ENCODE measurements around the gene NXPE4.
A peak's percentile ranks its signal among the peaks of the same experiment; 100 is the strongest.

Gene NXPE4

GRCh38 chr11:114571712-114572111 is 23.9 kb downstream of the NXPE4 start:
- DNase-seq (ENCODE audit: low spot score), result no peak
- H3K27ac ChIP-seq, result no peak overlapping the region
- ChIA-PET CTCF (no interaction called here), POLR2A (ENCODE audit: low non-redundant PET) (no interaction called here)
- no peak for TF ChIP-seq CTCF (conservative IDR thresholded peaks at IDR 0.05; ENCODE audit: low read depth)

- POLR2A ChIA-PET (ENCODE audit: low non-redundant PET), result no interaction called here
- no peak for DNase-seq (ENCODE audit: low spot score)
- CTCF ChIA-PET, result no interaction called here
- TF ChIP-seq CTCF (conservative IDR thresholded peaks at IDR 0.05; ENCODE audit: low read depth), result no peak
- H3K27ac ChIP-seq, result no peak overlapping the region
Observed at GRCh38 chr11:114569801-114570200, 25.8 kb downstream of the NXPE4 start.

GRCh38 chr11:114566276-114566675 is 29.3 kb downstream of the NXPE4 start:
- TF ChIP-seq CTCF (conservative IDR thresholded peaks at IDR 0.05; ENCODE audit: low read depth), result no peak
- ChIA-PET POLR2A (ENCODE audit: low non-redundant PET) (no interaction called here), CTCF (no interaction called here)
- no peak overlapping the region for H3K27ac ChIP-seq
- DNase-seq (ENCODE audit: low spot score), result no peak

GRCh38 chr11:114564831-114565230 is 30.8 kb downstream of the NXPE4 start:
- TF ChIP-seq CTCF (conservative IDR thresholded peaks at IDR 0.05; ENCODE audit: low read depth), result no peak
- DNase-seq (ENCODE audit: low spot score), result no peak
- POLR2A ChIA-PET (ENCODE audit: low non-redundant PET), result no interaction called here
- CTCF ChIA-PET, result interaction anchor here (0.6 kb wide), 1 partner anchor 26 kb away, joined by 3 read pairs; no protein-coding TSS in a partner anchor
- no peak overlapping the region for H3K27ac ChIP-seq

DNA sequence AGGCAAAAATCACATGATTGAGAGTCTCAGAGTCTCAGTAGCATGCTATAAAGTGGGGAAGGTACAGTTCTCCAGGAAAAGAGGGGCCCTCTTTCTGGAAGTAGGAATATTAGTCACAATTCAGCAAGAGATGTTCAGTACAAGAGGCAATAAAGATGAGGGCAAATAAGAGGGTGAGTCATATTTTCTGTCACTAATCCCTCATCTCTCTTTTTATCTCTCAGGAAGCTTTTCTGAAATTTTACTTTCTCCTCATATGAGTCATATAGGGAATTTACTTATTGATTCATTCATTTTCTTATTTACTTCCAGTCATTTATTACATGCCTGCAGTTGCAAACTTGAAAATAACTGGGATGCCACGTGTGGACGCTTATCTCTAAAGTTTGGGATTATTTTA is 32.5 kb downstream of the NXPE4 start:
- DNase-seq (ENCODE audit: low spot score), result peak; percentile 26
- POLR2A ChIA-PET (ENCODE audit: low non-redundant PET), result no interaction called here
- TF ChIP-seq CTCF (conservative IDR thresholded peaks at IDR 0.05; ENCODE audit: low read depth), result no peak
- H3K27ac ChIP-seq, result no peak overlapping the region
- CTCF ChIA-PET, result interaction anchor here (0.5 kb wide), 1 partner anchor 188 kb away, joined by 4 read pairs; no protein-coding TSS in a partner anchor

DNA sequence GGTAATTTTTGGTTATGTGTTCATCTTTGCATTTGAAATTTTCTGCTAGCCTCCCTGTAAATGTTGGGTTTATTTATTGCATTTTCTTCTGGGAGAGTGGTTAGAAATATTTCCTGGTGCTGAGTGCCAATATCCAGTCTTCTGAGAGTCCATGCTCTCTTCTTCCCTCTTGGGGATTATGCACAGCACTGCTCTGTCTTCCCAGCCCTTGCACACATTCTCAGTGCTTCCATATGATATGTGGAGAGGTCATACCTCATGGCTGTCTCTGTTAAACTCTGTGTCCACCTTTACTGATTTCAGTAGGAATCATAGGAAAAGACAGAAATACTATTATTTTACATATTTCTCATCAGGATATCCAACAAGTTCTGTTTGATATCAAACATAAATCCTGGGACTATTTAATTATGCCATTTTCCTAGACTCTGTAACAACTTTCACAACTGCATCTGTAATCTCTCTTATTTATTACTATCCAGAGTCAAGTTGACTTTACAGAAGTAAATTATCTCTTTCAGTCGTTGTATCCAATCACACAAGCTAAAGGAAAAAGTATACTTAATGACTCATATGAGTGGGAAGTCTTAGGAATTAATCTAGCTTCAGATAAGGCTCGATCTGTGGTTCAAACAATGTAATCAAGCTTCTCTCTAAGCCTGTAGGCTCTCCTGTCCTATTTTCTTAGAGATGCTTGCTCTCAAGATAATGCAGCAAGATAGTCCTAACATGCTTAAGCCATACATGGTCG is 33.2 kb downstream of the NXPE4 start:
- TF ChIP-seq CTCF (conservative IDR thresholded peaks at IDR 0.05; ENCODE audit: low read depth), result no peak
- ChIA-PET CTCF (interaction anchor here (0.5 kb wide), 1 partner anchor 187 kb away, joined by 4 read pairs; no protein-coding TSS in a partner anchor), POLR2A (ENCODE audit: low non-redundant PET) (no interaction called here)
- DNase-seq (ENCODE audit: low spot score), result no peak
- no peak overlapping the region for H3K27ac ChIP-seq

Data from RWPE1 (cell line).